Neural cell (in vitro differentiated cells): ENCODE data around the gene SMU1. TPM values are rescaled to one million over a fixed set of nuclear protein-coding genes. Genes with fewer than 3 reads are reported as not detected.

Experiments used
- H2AFZ ChIP-seq: fragments of 200-600, 300-800 bp; sonication (generic), shearing (Covaris generic); 2 replicates; pipeline ENCODE4 v1.6.0; 2014; ENCODE audit warnings: low read depth, mild to moderate bottlenecking, antibody characterized with exemption, low read length, moderate library complexity
- H3F3A ChIP-seq: fragments of 200-600 bp; shearing (Covaris generic); 2 replicates; pipeline ENCODE4 v1.6.1; 2016; ENCODE audit warnings: mild to moderate bottlenecking, moderate library complexity, mixed read lengths, antibody characterized with exemption, low read length; ENCODE audit not compliant: insufficient read depth, poor library complexity, severe bottlenecking
- H3K27ac ChIP-seq: fragments of 200-600, 300-800 bp; sonication (generic), shearing (Covaris generic); 2 replicates; pipeline ENCODE4 v1.5.1; 2014; ENCODE audit warnings: mild to moderate bottlenecking, low read length, moderate library complexity
- H3K27me3 ChIP-seq: fragments of 300-800, 200-600 bp; sonication (generic), shearing (Covaris generic); 2 replicates; pipeline ENCODE4 v1.6.0; 2014; ENCODE audit warnings: mild to moderate bottlenecking, low read depth, low read length, moderate library complexity; ENCODE audit not compliant: insufficient read depth
- H3K36me3 ChIP-seq: fragments of 300-800, 200-600 bp; sonication (generic), shearing (Covaris generic); 2 replicates; pipeline ENCODE4 v1.5.1; 2014; ENCODE audit warnings: mild to moderate bottlenecking, antibody characterized with exemption, low read length, moderate library complexity; ENCODE audit not compliant: insufficient read depth
- H3K4me2 ChIP-seq: fragments of 300-800, 200-600 bp; sonication (generic), shearing (Covaris generic); 2 replicates; pipeline ENCODE4 v1.6.0; 2014; ENCODE audit warnings: mild to moderate bottlenecking, low read length
- H3K4me3 ChIP-seq: fragments of 300-800, 200-600 bp; sonication (generic), shearing (Covaris generic); 2 replicates; pipeline ENCODE4 v1.5.1; 2014; ENCODE audit warnings: mild to moderate bottlenecking, low read length, moderate library complexity
- H3K79me2 ChIP-seq: fragments of 200-600 bp; shearing (Covaris generic); replicated peaks from 2 replicates; pipeline ENCODE4 v1.6.0; 2014; ENCODE audit warnings: mild to moderate bottlenecking, low read length, moderate library complexity; ENCODE audit not compliant: insufficient read depth
- H3K9ac ChIP-seq: fragments of 300-800, 200-600 bp; sonication (generic), shearing (Covaris generic); 2 replicates; pipeline ENCODE4 v1.6.1; 2016; ENCODE audit warnings: mild to moderate bottlenecking, low read length, mixed read lengths
- H3K9me2 ChIP-seq: fragments of 200-600 bp; shearing (Covaris generic); 2 replicates; pipeline ENCODE4 v1.6.1; 2016; ENCODE audit warnings: mild to moderate bottlenecking, low read length, mixed read lengths; ENCODE audit not compliant: insufficient read depth
- H3K9me3 ChIP-seq: fragments of 200-600, 300-800 bp; sonication (generic), shearing (Covaris generic); 2 replicates; pipeline ENCODE4 v1.6.1; 2016; ENCODE audit warnings: mild to moderate bottlenecking, mixed run types, low read length, moderate library complexity, mixed read lengths
- H4K20me1 ChIP-seq: fragments of 200-600 bp; shearing (Covaris generic); 2 replicates; pipeline ENCODE4 v1.6.1; 2016; ENCODE audit warnings: mild to moderate bottlenecking, mixed run types; ENCODE audit not compliant: insufficient read depth
- CTCF ChIP-seq: fragments of 450-650 bp; IDR thresholded peaks from 2 replicates; pipeline ENCODE4 v1.5.1; 2014; ENCODE audit warnings: antibody characterized with exemption, mild to moderate bottlenecking, moderate library complexity; ENCODE audit not compliant: poor library complexity, severe bottlenecking
- EP300 ChIP-seq: fragments of 450-650 bp; conservative IDR thresholded peaks from 2 replicates; pipeline ENCODE4 v1.6.1; 2014; ENCODE audit warnings: antibody characterized with exemption, mild to moderate bottlenecking, moderate library complexity; ENCODE audit not compliant: poor library complexity, severe bottlenecking
- EZH2 ChIP-seq: fragments of 200-600, 300-800 bp; shearing (Covaris generic), sonication (generic); IDR thresholded peaks from 2 replicates; pipeline ENCODE4 v1.6.1; 2014; ENCODE audit warnings: antibody characterized with exemption, low read length, borderline replicate concordance, mild to moderate bottlenecking; ENCODE audit not compliant: insufficient read depth, poor library complexity, severe bottlenecking
- MXI1 ChIP-seq: fragments of 450-650 bp; conservative IDR thresholded peaks from 2 replicates; pipeline ENCODE4 v1.6.1; 2014; ENCODE audit warnings: antibody characterized with exemption, mild to moderate bottlenecking; ENCODE audit not compliant: poor library complexity, severe bottlenecking
- POLR2AphosphoS5 ChIP-seq: IDR thresholded peaks from 2 replicates; pipeline ENCODE4 v1.6.1; 2012
- RAD21 ChIP-seq: fragments of 450-650 bp; conservative IDR thresholded peaks from 2 replicates; pipeline ENCODE4 v1.6.1; 2014; ENCODE audit warnings: antibody characterized with exemption, mild to moderate bottlenecking, moderate library complexity
- REST ChIP-seq: IDR thresholded peaks from 2 replicates; pipeline ENCODE4 v1.6.1; 2012; ENCODE audit warnings: borderline replicate concordance
- SMC3 ChIP-seq: fragments of 450-650 bp; conservative IDR thresholded peaks from 2 replicates; pipeline ENCODE4 v1.6.1; 2014; ENCODE audit warnings: antibody characterized with exemption, mild to moderate bottlenecking, moderate library complexity; ENCODE audit not compliant: poor library complexity
- TAF1 ChIP-seq: IDR thresholded peaks from 2 replicates; pipeline ENCODE4 v1.6.1; 2012; ENCODE audit warnings: low read depth
- polyA plus RNA-seq: library from polyadenylated mRNA; depleted of rRNA; stranded (reverse); fragments of >200 nt; gene quantifications from 2 replicates; pipeline ENCODE4 v1.2.3, GENCODE V29; 2014

The SMU1 gene
- polyA plus RNA-seq, 1 donor from 2014 or later = 27.4 TPM

GRCh38 chr9:33051144-33051543 lies 25.3 kb downstream of the SMU1 start:
- H4K20me1 ChIP-seq = no peaks in the 10 kb centered on the region
- H3K4me3 ChIP-seq = no peak overlapping the region
- no peak overlapping the region for H2AFZ ChIP-seq
- H3F3A ChIP-seq = no peaks in the 10 kb centered on the region
- H3K9me2 ChIP-seq = no peaks in the 10 kb centered on the region
- H3K4me2 ChIP-seq = no peak overlapping the region
- H3K36me3 ChIP-seq = peaks cover 13% of the 10 kb centered on the region
- no peaks in the 10 kb centered on the region for H3K27me3 ChIP-seq
- TF ChIP-seq POLR2AphosphoS5 = no peak
- no peak for TF ChIP-seq TAF1
- no peak for TF ChIP-seq CTCF
- no peak for TF ChIP-seq SMC3
- TF ChIP-seq RAD21 = no peak
- TF ChIP-seq EZH2 = no peak
- no peak for TF ChIP-seq EP300
- TF ChIP-seq MXI1 = no peak
- no peak for TF ChIP-seq REST
- no peaks in the 10 kb centered on the region for H3K9me3 ChIP-seq
- H3K9ac ChIP-seq = no peak overlapping the region
- H3K27ac ChIP-seq = no peak overlapping the region
- H3K79me2 ChIP-seq = no peaks in the 10 kb centered on the region

- no peak overlapping the region for H3K4me2 ChIP-seq
- no peak for TF ChIP-seq RAD21
- TF ChIP-seq EZH2 = no peak
- TF ChIP-seq REST = no peak
- no peak for TF ChIP-seq POLR2AphosphoS5
- TF ChIP-seq CTCF = no peak
- no peak for TF ChIP-seq SMC3
- TF ChIP-seq EP300 = no peak
- no peak for TF ChIP-seq MXI1
- no peak for TF ChIP-seq TAF1
- no peaks in the 10 kb centered on the region for H3K9me3 ChIP-seq
- no peak overlapping the region for H3K9ac ChIP-seq
- peaks cover 8% of the 10 kb centered on the region for H3K36me3 ChIP-seq
- no peak overlapping the region for H3K27ac ChIP-seq
- no peaks in the 10 kb centered on the region for H4K20me1 ChIP-seq
- no peak overlapping the region for H3K4me3 ChIP-seq
- no peaks in the 10 kb centered on the region for H3K9me2 ChIP-seq
- H3K79me2 ChIP-seq = no peaks in the 10 kb centered on the region
- no peaks in the 10 kb centered on the region for H3F3A ChIP-seq
- no peak overlapping the region for H2AFZ ChIP-seq
- H3K27me3 ChIP-seq = no peaks in the 10 kb centered on the region
Observed at GRCh38 chr9:33049680-33050361, 26.7 kb downstream of the SMU1 start.
